OCI-LY1 (cell line): Measurements from ENCODE around the gene SEC22C.

Source experiments
- EZH2 ChIP-seq: fragments of 200-600 bp; sonication (generic), shearing (Covaris generic); IDR thresholded peaks from 2 replicates; pipeline ENCODE4 v1.8.0; 2017; ENCODE audit warnings: borderline replicate concordance, mixed run types, mild to moderate bottlenecking, antibody characterized with exemption, low read length, moderate library complexity, mixed read lengths
- TF ChIP-seq, protein P1 (sequence below): fragments of 200-600 bp; sonication (generic), shearing (Covaris generic); IDR thresholded peaks from 2 replicates; pipeline ENCODE4 v1.5.1; 2017; ENCODE audit warnings: mild to moderate bottlenecking, antibody characterized with exemption, low read length, moderate library complexity, mixed read lengths

DNA sequence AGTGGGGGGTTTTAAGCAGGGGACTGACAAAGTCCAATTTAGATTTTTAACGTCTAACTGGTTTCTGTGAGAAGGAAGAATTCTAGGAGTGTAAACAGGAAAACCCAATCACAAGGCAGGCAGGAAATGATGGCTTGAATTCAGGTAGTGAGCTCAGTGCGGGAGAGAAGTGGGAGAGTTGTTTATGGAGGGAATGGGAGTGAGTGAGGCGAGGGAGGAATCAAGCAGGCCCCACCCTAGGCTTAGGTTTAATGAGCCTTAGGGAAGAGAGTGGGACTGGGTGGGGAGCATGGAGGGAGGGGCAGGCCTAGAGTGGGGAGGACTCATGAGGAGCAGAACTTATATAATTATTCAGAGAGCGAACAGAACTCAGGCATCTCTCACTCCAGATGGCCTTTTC is 61.4 kb downstream of the SEC22C start:
- TF ChIP-seq, protein P1, sequence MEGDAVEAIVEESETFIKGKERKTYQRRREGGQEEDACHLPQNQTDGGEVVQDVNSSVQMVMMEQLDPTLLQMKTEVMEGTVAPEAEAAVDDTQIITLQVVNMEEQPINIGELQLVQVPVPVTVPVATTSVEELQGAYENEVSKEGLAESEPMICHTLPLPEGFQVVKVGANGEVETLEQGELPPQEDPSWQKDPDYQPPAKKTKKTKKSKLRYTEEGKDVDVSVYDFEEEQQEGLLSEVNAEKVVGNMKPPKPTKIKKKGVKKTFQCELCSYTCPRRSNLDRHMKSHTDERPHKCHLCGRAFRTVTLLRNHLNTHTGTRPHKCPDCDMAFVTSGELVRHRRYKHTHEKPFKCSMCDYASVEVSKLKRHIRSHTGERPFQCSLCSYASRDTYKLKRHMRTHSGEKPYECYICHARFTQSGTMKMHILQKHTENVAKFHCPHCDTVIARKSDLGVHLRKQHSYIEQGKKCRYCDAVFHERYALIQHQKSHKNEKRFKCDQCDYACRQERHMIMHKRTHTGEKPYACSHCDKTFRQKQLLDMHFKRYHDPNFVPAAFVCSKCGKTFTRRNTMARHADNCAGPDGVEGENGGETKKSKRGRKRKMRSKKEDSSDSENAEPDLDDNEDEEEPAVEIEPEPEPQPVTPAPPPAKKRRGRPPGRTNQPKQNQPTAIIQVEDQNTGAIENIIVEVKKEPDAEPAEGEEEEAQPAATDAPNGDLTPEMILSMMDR = no peak
- no peak for TF ChIP-seq EZH2
